GM23248 (cell line): ENCODE measurements around the gene AVL9.

Source experiments
- EZH2 ChIP-seq: fragments of 200-600 bp; sonication (generic); IDR thresholded peaks from 2 replicates; pipeline ENCODE4 v1.6.1; 2018; ENCODE audit warnings: antibody characterized with exemption, mild to moderate bottlenecking; ENCODE audit not compliant: insufficient read depth, poor library complexity, severe bottlenecking
- EZH2phosphoT487 ChIP-seq: fragments of 200-600 bp; sonication (generic); IDR thresholded peaks from 2 replicates; pipeline ENCODE4 v1.6.1; 2018; ENCODE audit warnings: antibody characterized with exemption, moderate library complexity, mild to moderate bottlenecking, low read depth; ENCODE audit not compliant: insufficient read depth

- TF ChIP-seq EZH2phosphoT487: no peak
- no peak for TF ChIP-seq EZH2
Measured at GRCh38 chr7:32583791-32584190, 88.5 kb downstream of the AVL9 start.
